HG03039 (cell line): ENCODE data around the gene COPZ2.
"Not testable (repeated sequence)": the region's sequence is repeated elsewhere in the genome, so short reads cannot be mapped to it uniquely, and the experiment has no call there.

Source experiments
- ATAC-seq: cut with Tn5 transposase; IDR thresholded peaks from one replicate; pipeline ENCODE4 v1.9.1; 2021; ENCODE audit warnings: mild to moderate bottlenecking, moderate library complexity; ENCODE audit not compliant: unreplicated experiment

COPZ2 gene

GRCh38 chr17:48011405-48012150, 26.0 kb downstream of the COPZ2 start:
- ATAC-seq: no peak

GRCh38 chr17:48010193-48010592, 27.4 kb downstream of the COPZ2 start:
- ATAC-seq: no peak

GRCh38 chr17:48006936-48007709, 30.5 kb downstream of the COPZ2 start:
- no peak for ATAC-seq

GRCh38 chr17:48004983-48005382, 32.6 kb downstream of the COPZ2 start:
- ATAC-seq: no peak

- no peak for ATAC-seq
These were observed 34.0 kb downstream of the COPZ2 start for GRCh38 chr17:48003417-48004151.

- no peak for ATAC-seq
These were observed 34.6 kb downstream of the COPZ2 start for GRCh38 chr17:48002916-48003416.

GRCh38 chr17:48002266-48002915, 35.2 kb downstream of the COPZ2 start:
- ATAC-seq: no peak

GRCh38 chr17:48001657-48002056, 35.9 kb downstream of the COPZ2 start:
- not testable (repeated sequence) for ATAC-seq

GRCh38 chr17:48001197-48001596, 36.4 kb downstream of the COPZ2 start:
- no peak for ATAC-seq

GRCh38 chr17:47999582-47999981, 38.0 kb downstream of the COPZ2 start:
- no peak for ATAC-seq

- ATAC-seq: no peak
These were observed 39.6 kb downstream of the COPZ2 start for GRCh38 chr17:47998044-47998443.

GRCh38 chr17:47997586-47997985, 40.0 kb downstream of the COPZ2 start:
- no peak for ATAC-seq

GRCh38 chr17:47996201-47996600, 41.4 kb downstream of the COPZ2 start:
- no peak for ATAC-seq

GRCh38 chr17:47995241-47995935, 42.2 kb downstream of the COPZ2 start:
- ATAC-seq: no peak

GRCh38 chr17:47994724-47995123, 42.9 kb downstream of the COPZ2 start:
- ATAC-seq: no peak

- no peak for ATAC-seq
These were observed 43.6 kb downstream of the COPZ2 start for GRCh38 chr17:47993964-47994363.

GRCh38 chr17:47993031-47993564, 44.5 kb downstream of the COPZ2 start:
- ATAC-seq: no peak

- ATAC-seq: no peak
These were observed 45.4 kb downstream of the COPZ2 start for GRCh38 chr17:47992216-47992615.

- no peak for ATAC-seq
These were observed 46.5 kb downstream of the COPZ2 start for GRCh38 chr17:47990962-47991731.
